ENCODE results near the gene PCDHGB7.
"Not testable (repeated sequence)": the region's sequence is repeated elsewhere in the genome, so short reads cannot be mapped to it uniquely, and the experiment has no call there.

DNA sequence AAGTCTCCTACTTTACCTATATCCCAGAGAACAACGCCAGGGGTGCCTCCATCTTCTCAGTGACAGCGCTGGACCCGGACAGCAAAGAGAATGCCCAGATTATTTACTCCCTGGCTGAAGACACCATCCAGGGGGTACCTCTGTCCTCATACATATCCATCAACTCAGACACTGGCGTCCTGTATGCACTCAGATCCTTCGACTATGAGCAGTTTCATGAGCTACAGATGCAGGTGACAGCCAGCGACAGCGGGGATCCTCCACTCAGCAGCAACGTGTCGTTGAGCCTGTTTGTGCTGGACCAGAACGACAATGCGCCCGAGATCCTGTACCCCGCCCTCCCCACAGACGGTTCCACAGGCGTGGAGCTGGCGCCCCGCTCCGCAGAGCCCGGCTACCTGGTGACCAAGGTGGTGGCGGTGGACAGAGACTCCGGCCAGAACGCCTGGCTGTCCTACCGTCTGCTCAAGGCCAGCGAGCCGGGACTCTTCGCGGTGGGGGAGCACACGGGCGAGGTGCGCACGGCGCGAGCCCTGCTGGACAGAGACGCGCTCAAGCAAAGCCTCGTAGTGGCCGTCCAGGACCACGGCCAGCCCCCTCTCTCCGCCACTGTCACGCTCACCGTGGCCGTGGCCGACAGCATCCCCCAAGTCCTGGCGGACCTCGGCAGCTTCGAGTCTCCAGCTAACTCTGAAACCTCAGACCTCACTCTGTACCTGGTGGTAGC, 2.8 kb upstream of the PCDHGB7 start:
- TF ChIP-seq, protein P1, sequence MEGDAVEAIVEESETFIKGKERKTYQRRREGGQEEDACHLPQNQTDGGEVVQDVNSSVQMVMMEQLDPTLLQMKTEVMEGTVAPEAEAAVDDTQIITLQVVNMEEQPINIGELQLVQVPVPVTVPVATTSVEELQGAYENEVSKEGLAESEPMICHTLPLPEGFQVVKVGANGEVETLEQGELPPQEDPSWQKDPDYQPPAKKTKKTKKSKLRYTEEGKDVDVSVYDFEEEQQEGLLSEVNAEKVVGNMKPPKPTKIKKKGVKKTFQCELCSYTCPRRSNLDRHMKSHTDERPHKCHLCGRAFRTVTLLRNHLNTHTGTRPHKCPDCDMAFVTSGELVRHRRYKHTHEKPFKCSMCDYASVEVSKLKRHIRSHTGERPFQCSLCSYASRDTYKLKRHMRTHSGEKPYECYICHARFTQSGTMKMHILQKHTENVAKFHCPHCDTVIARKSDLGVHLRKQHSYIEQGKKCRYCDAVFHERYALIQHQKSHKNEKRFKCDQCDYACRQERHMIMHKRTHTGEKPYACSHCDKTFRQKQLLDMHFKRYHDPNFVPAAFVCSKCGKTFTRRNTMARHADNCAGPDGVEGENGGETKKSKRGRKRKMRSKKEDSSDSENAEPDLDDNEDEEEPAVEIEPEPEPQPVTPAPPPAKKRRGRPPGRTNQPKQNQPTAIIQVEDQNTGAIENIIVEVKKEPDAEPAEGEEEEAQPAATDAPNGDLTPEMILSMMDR (IDR thresholded peaks at IDR 0.05), result not testable (repeated sequence)
- TF ChIP-seq POLR2A, POLR2AphosphoS5 (IDR thresholded peaks at IDR 0.05): not testable (repeated sequence)
